GM12878 (cell line): ENCODE data around the gene POLA2. TPM values are rescaled to one million over a fixed set of nuclear protein-coding genes. Genes with fewer than 3 reads are reported as not detected.

ENCODE experiments used
- ATAC-seq: fragments of 200-7000 bp; cut with Tn5 transposase; 3 replicates; pipeline ENCODE4 v1.9.1; 2020; ENCODE audit warnings: mild to moderate bottlenecking, moderate library complexity
- BruUV-seq: library from RNA; stranded (reverse); fragments of 400-500 nt; replicated peaks from 2 replicates; lab custom pipeline; 2021; lab: Mats Ljungman, UMichigan
- CTCF ChIA-PET: fragments of 300-600 bp; sonication (Branson Sonifier 250); formaldehyde crosslinking; extraction: SDS; loops from one replicate; lab custom pipeline; 2021; ENCODE audit warnings: inconsistent platforms; lab: Yijun Ruan, JAX
- POLR2A ChIA-PET: fragments of 350-600 bp; formaldehyde crosslinking; extraction: SDS; loops from one replicate; lab custom pipeline; 2021; ENCODE audit warnings: inconsistent platforms; lab: Charles Lee
- RAD21 ChIA-PET: fragments of 300-600 bp; sonication (Branson Sonifier 250); formaldehyde crosslinking; loops from one replicate; lab custom pipeline; 2023; ENCODE audit warnings: antibody characterized with exemption; ENCODE audit not compliant: unreplicated experiment; lab: Charles Lee
- SMC1A ChIA-PET: fragments of 300-600 bp; sonication (Branson Sonifier 250); formaldehyde crosslinking; loops from one replicate; lab custom pipeline; 2023; ENCODE audit not compliant: unreplicated experiment, uncharacterized antibody; lab: Charles Lee
- DNase-seq: peaks from one replicate; pipeline ENCODE4 v3.0.0-alpha.2; 2011; ENCODE audit warnings: low read depth, low spot score
- FAIRE-seq: peaks from 3 replicates; lab custom pipeline; 2011; peaks lifted over from hg19 to GRCh38; lab: Jason Lieb, UNC
- H2AFZ ChIP-seq: 2 replicates; pipeline ENCODE4 v1.6.0; 2011; ENCODE audit warnings: low read depth, low read length, control low read depth; ENCODE audit not compliant: control insufficient read depth
- H3K27ac ChIP-seq: 2 replicates; pipeline ENCODE4 v1.5.1; 2011; ENCODE audit warnings: control low read depth; ENCODE audit not compliant: control insufficient read depth, insufficient read depth
- H3K27me3 ChIP-seq, 2 experiments: replicated peaks in 1 of 2; 2 replicates each; pipeline versions ENCODE4 v1.6.0 to v1.6.1; 2011; ENCODE audit warnings: low read length in 1 of 2; ENCODE audit not compliant: control insufficient read depth in 2 of 2, insufficient read depth in 2 of 2
- H3K36me3 ChIP-seq, 2 experiments: 2 replicates each; pipeline ENCODE4 v1.5.1; 2011; ENCODE audit warnings: low read length in 1 of 2; ENCODE audit not compliant: control insufficient read depth in 2 of 2, insufficient read depth in 2 of 2
- H3K4me1 ChIP-seq: 2 replicates; pipeline ENCODE4 v1.6.1; 2011; ENCODE audit warnings: mild to moderate bottlenecking, low read length, moderate library complexity, mixed read lengths; ENCODE audit not compliant: control insufficient read depth, insufficient read depth
- H3K4me2 ChIP-seq: 2 replicates; pipeline ENCODE4 v1.6.0; 2011; ENCODE audit warnings: control low read depth; ENCODE audit not compliant: control insufficient read depth, insufficient read depth
- H3K4me3 ChIP-seq: fragments of 200-600 bp; sonication (generic); 2 replicates; pipeline ENCODE4 v1.5.1; 2016
- H3K79me2 ChIP-seq: 2 replicates; pipeline ENCODE4 v1.6.0; 2011; ENCODE audit warnings: low read length; ENCODE audit not compliant: control insufficient read depth, insufficient read depth
- H3K9ac ChIP-seq: 2 replicates; pipeline ENCODE4 v1.8.0; 2011; ENCODE audit warnings: low read length, control low read depth, mixed read lengths; ENCODE audit not compliant: control insufficient read depth, insufficient read depth
- H3K9me3 ChIP-seq: replicated peaks from 3 replicates; pipeline ENCODE4 v1.5.1; 2011; ENCODE audit warnings: mild to moderate bottlenecking, low read length; ENCODE audit not compliant: control insufficient read depth, insufficient read depth
- H4K20me1 ChIP-seq: 2 replicates; pipeline ENCODE4 v1.6.0; 2011; ENCODE audit not compliant: control insufficient read depth, insufficient read depth
- CHD1 ChIP-seq: IDR thresholded peaks from 2 replicates; pipeline ENCODE4 v1.6.1; 2012; ENCODE audit warnings: low read depth, low read length, improper control_type of control experiment
- FOXM1 ChIP-seq: IDR thresholded peaks from 2 replicates; pipeline ENCODE4 v1.6.1; 2012; ENCODE audit warnings: low read depth, mild to moderate bottlenecking, inconsistent platforms, low read length, moderate library complexity
- MEF2A ChIP-seq: IDR thresholded peaks from 2 replicates; pipeline ENCODE4 v1.6.1; 2011; ENCODE audit warnings: low read depth, mild to moderate bottlenecking, low read length, moderate library complexity; ENCODE audit not compliant: insufficient read depth
- PAX5 ChIP-seq: IDR thresholded peaks from 2 replicates; pipeline ENCODE4 v1.6.1; 2011; ENCODE audit warnings: low read depth, low read length, borderline replicate concordance
- RCOR1 ChIP-seq: conservative IDR thresholded peaks from 2 replicates; pipeline ENCODE4 v1.6.1; 2012; ENCODE audit warnings: low read depth, low read length, improper control_type of control experiment
- SREBF2 ChIP-seq: IDR thresholded peaks from 2 replicates; pipeline ENCODE4 v1.6.1; 2012; ENCODE audit warnings: mild to moderate bottlenecking, low read length
- WGBS: methylation state at CpG from one replicate; pipeline ENCODE4 v1.1.6; 2016; ENCODE audit warnings: low lambda C conversion rate; ENCODE audit not compliant: insufficient replicate concordance, insufficient coverage; ENCODE audit errors: missing lambda C conversion rate; 5-methylcytosine and 5-hydroxymethylcytosine counted together
- in situ Hi-C: fragments of 300-500 bp; cut with MboI; formaldehyde crosslinking; loops from 9 replicates; pipeline ENCODE4 v1.14.3; 2018; ENCODE audit warnings: mixed read lengths
- intact Hi-C: fragments of 100-400 bp; cut with micrococcal nuclease; formaldehyde crosslinking; loops from one replicate; pipeline ENCODE4 v1.14.2; 2022; ENCODE audit not compliant: unreplicated experiment
- polyA plus RNA-seq, 11 experiments: library from polyadenylated mRNA; depleted of rRNA in 4 of 11; unstranded in 6 of 11; stranded (reverse) in 5 of 11; fragments of >200 nt; fragmentation: Nextera tagmentation in 4 of 11; fragmentation: Illumina TruSeq in 1 of 11; extraction: Ambion mirVana in 4 of 11; extraction: Trizol in 1 of 11; gene quantifications; 1 replicate in 1 of 11; 2 replicates in 10 of 11; pipeline versions ENCODE4 v1.2.1 to v1.2.3, GENCODE V29; 2011 to 2016; ENCODE audit warnings: inconsistent platforms in 2 of 11, missing spikeins in 2 of 11, low read depth in 1 of 11
- total RNA-seq, 4 experiments: library from RNA; depleted of rRNA in 3 of 4; stranded (reverse); fragments of >200 nt in 3 of 4; fragmentation: Illumina TruSeq in 1 of 4; extraction: Trizol in 1 of 4; gene quantifications; 2 replicates each; pipeline versions ENCODE4 v1.2.1 to v1.2.3, GENCODE V29; 2013 to 2021
- TF ChIP-seq, protein P1 (sequence below): fragments of 450-650 bp; formaldehyde crosslinking; IDR thresholded peaks from 2 replicates; pipeline ENCODE4 v1.4.0; 2022; ENCODE audit warnings: mild to moderate bottlenecking, moderate library complexity

The POLA2 gene
- total and polyA plus RNA-seq, 10 of the 15 experiments (the other 5 are each of a cell fraction or from before 2014, with no cell fraction given) = 4.2 to 121 (median 56.2) TPM

- BruUV-seq = no TSS peak
- ATAC-seq (no peak), FAIRE-seq (no peak), DNase-seq (no peak)
- Histone ChIP-seq H3K4me3 (no peak overlapping the region), H3K4me1 (peaks cover 11% of the 10 kb centered on the region), H3K79me2 (no peaks in the 10 kb centered on the region), H3K36me3 (no peaks in the 10 kb centered on the region), H3K4me2 (no peak overlapping the region), H3K9ac (no peak overlapping the region), H4K20me1 (no peaks in the 10 kb centered on the region), H3K27me3 (no peaks in the 10 kb centered on the region; a peak in 1 of 4 replicates), H2AFZ (no peak overlapping the region), H3K27ac (no peak overlapping the region), H3K9me3 (no peaks in the 10 kb centered on the region)
- WGBS = 59% methylated on average over 8 of the region's 8 CpGs
- intact Hi-C loops (no loop called here), in situ Hi-C loops (no loop called here)
- TF ChIP-seq CHD1 (no peak), PAX5 (no peak), SREBF2 (no peak)
- SMC1A ChIA-PET = interaction anchor here (0.6 to 1.5 kb wide), 3 partner anchors 8 to 92 kb away, joined by 3 read pairs; partner anchors contain the start of gene CDC42EP2
- RAD21 ChIA-PET = interaction anchor here (1.3 kb wide), 1 partner anchor 93 kb away, joined by 5 read pairs; no protein-coding TSS in a partner anchor
- POLR2A ChIA-PET = no interaction called here
- CTCF ChIA-PET = interaction anchor here (1.0 to 9.0 kb wide), 4 partner anchors 28 to 288 kb away, joined by 3 to 121 read pairs (median 65); partner anchors contain the start of genes CDC42EP2 and DPF2
Measured at GRCh38 chr11:65223011-65223410, 38.8 kb upstream of the POLA2 start.

DNA sequence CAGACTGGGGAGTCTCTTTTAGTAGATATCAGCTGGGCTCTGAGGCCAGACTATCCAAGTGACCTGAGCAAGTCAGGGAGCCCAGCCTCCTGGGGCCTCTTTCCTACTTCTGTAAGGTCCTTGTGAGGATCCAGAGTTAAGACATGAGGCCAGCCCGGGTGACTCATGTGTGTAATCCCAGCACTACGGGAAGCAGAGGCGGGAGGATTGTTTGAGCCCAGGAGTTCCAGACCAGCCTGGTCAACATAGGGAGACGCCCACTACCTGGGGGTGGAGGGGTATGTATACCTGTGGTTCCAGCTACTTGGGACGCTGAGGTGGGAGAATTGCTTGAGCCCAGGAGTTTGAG is 36.9 kb upstream of the POLA2 start:
- ATAC-seq (no peak; the same call in 2 of the 3 replicates), DNase-seq (no peak), FAIRE-seq (no peak)
- no peaks in the 10 kb centered on the region for H3K79me2 ChIP-seq
- CTCF ChIA-PET = interaction anchor here (0.6 to 9.0 kb wide), 27 partner anchors 20 to 377 kb away, joined by 3 to 121 read pairs (median 4); partner anchors contain the start of genes CDC42EP2, DPF2 and POLA2
- no peaks in the 10 kb centered on the region for H4K20me1 ChIP-seq
- H3K27me3 ChIP-seq = no peaks in the 10 kb centered on the region; a peak in 1 of 4 replicates
- in situ Hi-C loops (no loop called here), intact Hi-C loops (loop anchor here (2.0 kb wide), 1 partner anchor 90 kb away; the partner anchor contains the start of gene CDC42EP2)
- SMC1A ChIA-PET = interaction anchor here (1.0 to 4.7 kb wide), 7 partner anchors 26 to 288 kb away, joined by 3 to 30 read pairs (median 4); partner anchors contain the start of genes CDC42EP2 and POLA2
- H3K9me3 ChIP-seq = no peaks in the 10 kb centered on the region
- BruUV-seq = no TSS peak
- H3K27ac ChIP-seq = no peak overlapping the region
- TF ChIP-seq MEF2A = no peak
- TF ChIP-seq FOXM1 = no peak
- no peak for TF ChIP-seq RCOR1
- TF ChIP-seq, protein P1, sequence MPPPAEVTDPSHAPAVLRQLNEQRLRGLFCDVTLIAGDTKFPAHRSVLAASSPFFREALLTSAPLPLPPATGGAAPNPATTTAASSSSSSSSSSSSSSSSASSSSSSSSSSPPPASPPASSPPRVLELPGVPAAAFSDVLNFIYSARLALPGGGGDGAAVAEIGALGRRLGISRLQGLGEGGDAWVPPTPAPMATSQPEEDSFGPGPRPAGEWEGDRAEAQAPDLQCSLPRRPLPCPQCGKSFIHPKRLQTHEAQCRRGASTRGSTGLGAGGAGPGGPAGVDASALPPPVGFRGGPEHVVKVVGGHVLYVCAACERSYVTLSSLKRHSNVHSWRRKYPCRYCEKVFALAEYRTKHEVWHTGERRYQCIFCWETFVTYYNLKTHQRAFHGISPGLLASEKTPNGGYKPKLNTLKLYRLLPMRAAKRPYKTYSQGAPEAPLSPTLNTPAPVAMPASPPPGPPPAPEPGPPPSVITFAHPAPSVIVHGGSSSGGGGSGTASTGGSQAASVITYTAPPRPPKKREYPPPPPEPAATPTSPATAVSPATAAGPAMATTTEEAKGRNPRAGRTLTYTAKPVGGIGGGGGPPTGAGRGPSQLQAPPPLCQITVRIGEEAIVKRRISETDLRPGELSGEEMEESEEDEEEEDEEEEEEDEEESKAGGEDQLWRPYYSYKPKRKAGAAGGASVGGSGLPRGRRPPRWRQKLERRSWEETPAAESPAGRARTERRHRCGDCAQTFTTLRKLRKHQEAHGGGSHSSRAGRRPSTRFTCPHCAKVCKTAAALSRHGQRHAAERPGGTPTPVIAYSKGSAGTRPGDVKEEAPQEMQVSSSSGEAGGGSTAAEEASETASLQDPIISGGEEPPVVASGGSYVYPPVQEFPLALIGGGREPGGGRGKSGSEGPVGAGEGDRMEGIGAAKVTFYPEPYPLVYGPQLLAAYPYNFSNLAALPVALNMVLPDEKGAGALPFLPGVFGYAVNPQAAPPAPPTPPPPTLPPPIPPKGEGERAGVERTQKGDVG (CRISPR knock-in tag) = no peak
- WGBS = 85% methylated on average over 5 of the region's 5 CpGs
- no peak overlapping the region for H3K4me2 ChIP-seq
- H2AFZ ChIP-seq = no peak overlapping the region; the same call in 1 of the 2 replicates
- RAD21 ChIA-PET = interaction anchor here (0.6 to 2.7 kb wide), 16 partner anchors 10 to 235 kb away, joined by 3 to 21 read pairs (median 4); partner anchors contain the start of genes CAPN1, CDC42EP2, DPF2 and FAU
- H3K4me1 ChIP-seq = peaks cover 11% of the 10 kb centered on the region
- POLR2A ChIA-PET = interaction anchor here (0.9 to 1.1 kb wide), 2 partner anchors 90 to 92 kb away, joined by 3 to 5 read pairs; partner anchors contain the start of gene CDC42EP2
- no peak overlapping the region for H3K4me3 ChIP-seq
- no peak overlapping the region for H3K9ac ChIP-seq
- H3K36me3 ChIP-seq = no peaks in the 10 kb centered on the region
